OCI-LY1 (cell line): ENCODE data around the gene CSH2.

Source experiments
- CTCF ChIP-seq: fragments of 200-600 bp; sonication (generic), shearing (Covaris generic); IDR thresholded peaks from 2 replicates; pipeline ENCODE4 v1.5.1; 2017; ENCODE audit warnings: mild to moderate bottlenecking, antibody characterized with exemption, low read length, moderate library complexity, mixed read lengths
- EZH2 ChIP-seq: fragments of 200-600 bp; sonication (generic), shearing (Covaris generic); IDR thresholded peaks from 2 replicates; pipeline ENCODE4 v1.8.0; 2017; ENCODE audit warnings: borderline replicate concordance, mixed run types, mild to moderate bottlenecking, antibody characterized with exemption, low read length, moderate library complexity, mixed read lengths

- TF ChIP-seq EZH2 (no peak), CTCF (no peak)
Measured at GRCh38 chr17:63822537-63822936, 50.9 kb downstream of the CSH2 start.
